SJSA1 (cell line): ENCODE data around the gene HSF5. TPM values are rescaled to one million over a fixed set of nuclear protein-coding genes. Genes with fewer than 3 reads are reported as not detected.
A peak's percentile ranks its signal among the peaks of the same experiment; 100 is the strongest.

Source experiments
- DNase-seq, 2 experiments: peaks; one replicate each; pipeline ENCODE4 v3.0.0-alpha.2; 2015 to 2020; ENCODE audit warnings: low spot score in 2 of 2, low read depth in 1 of 2
- H3K27ac ChIP-seq: fragments of 250-450 bp; sonication (Bioruptor Pico); 2 replicates; pipeline ENCODE4 v1.5.1; 2020; ENCODE audit warnings: mild to moderate bottlenecking, moderate library complexity
- H3K27me3 ChIP-seq: fragments of 250-450 bp; sonication (Bioruptor Pico); replicated peaks from 2 replicates; pipeline ENCODE4 v1.5.1; 2020; ENCODE audit warnings: mild to moderate bottlenecking, moderate library complexity
- H3K36me3 ChIP-seq: fragments of 250-450 bp; sonication (Bioruptor Pico); 2 replicates; pipeline ENCODE4 v1.5.1; 2020; ENCODE audit warnings: mild to moderate bottlenecking
- H3K4me1 ChIP-seq: fragments of 250-450 bp; sonication (Bioruptor Pico); replicated peaks from 2 replicates; pipeline ENCODE4 v1.6.1; 2021; ENCODE audit warnings: mild to moderate bottlenecking
- H3K4me3 ChIP-seq: fragments of 250-450 bp; sonication (Bioruptor Pico); 2 replicates; pipeline ENCODE4 v1.5.1; 2020; ENCODE audit warnings: mild to moderate bottlenecking
- H3K9me3 ChIP-seq: fragments of 250-450 bp; sonication (Bioruptor Pico); replicated peaks from 2 replicates; pipeline ENCODE4 v1.5.1; 2020; ENCODE audit warnings: mild to moderate bottlenecking
- total RNA-seq: library from RNA; depleted of rRNA; stranded (reverse); fragments of >200 nt; shearing (Covaris generic); gene quantifications from 2 replicates; pipeline ENCODE4 v1.2.3, GENCODE V29; 2014; rRNA removed

HSF5 gene, protein sequence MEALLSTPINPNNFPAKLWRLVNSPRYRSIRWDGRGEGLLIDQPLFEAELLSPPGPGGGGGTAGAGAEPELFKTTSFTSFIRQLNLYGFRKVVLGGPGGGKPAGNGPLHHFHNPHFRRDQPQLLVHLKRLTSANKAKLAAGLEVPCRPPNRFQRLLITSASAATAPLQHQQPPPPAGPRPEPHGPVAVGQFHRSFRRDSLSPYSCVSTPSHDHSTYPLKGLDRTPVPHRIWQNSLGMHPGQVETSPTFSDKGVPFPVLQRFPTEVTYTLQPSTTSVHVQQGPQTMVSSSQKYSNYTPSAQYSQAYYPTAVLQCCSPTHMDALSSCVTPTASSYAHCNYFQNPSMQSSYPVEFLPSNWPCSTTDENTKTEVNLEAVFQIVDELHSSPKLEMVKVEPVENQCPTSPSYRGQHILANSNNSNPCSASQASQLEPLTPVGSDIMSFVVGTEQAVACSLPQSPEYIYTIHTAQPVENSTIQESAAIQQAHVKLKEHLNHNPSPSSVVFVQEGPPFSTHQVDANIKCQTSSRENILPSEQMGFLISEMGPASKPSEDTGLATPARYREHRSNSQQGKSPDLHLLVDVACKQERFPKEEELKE
- total RNA-seq: not detected in 2 replicates

GRCh38 chr17:58487589-58488427 is at the start of gene HSF5:
HSF5 (minus strand) TSS chr17:58488408; CDS start chr17:58488274, 134 bp downstream.
- no peak for DNase-seq
- Histone ChIP-seq H3K27ac (no peak within 1 kb of the TSS), H3K9me3 (no peaks in the 10 kb centered on the region), H3K4me1 (no peaks in the 10 kb centered on the region), H3K4me3 (no peak within 1 kb of the TSS), H3K36me3 (peaks cover 40% of the 10 kb centered on the region), H3K27me3 (no peaks in the 10 kb centered on the region)

DNA sequence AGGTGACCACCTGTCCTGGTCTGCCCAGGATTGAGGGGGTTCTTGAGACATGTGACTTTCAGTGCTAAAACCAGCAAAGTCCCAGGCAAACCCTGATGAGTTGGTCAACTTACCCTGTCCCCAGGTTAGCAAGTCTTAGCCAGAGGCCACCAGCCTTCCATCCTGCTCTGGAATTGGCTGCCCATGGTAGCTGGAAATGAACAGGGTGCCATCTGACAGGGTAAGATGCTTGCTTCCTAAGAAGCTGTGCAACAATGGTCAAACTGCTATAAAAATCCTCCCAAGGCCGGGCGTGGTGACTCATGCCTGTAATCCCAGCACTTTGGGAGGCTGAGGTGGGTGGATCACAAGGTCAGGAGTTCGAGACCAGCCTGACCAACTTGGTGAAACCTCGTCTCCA is 49.1 kb upstream of the HSF5 start:
- Histone ChIP-seq H3K9me3 (no peaks in the 10 kb centered on the region), H3K27me3 (no peaks in the 10 kb centered on the region), H3K27ac (no peak overlapping the region), H3K4me1 (peaks cover 20% of the 10 kb centered on the region), H3K4me3 (no peak overlapping the region), H3K36me3 (no peaks in the 10 kb centered on the region)
- DNase-seq: no peak

DNA sequence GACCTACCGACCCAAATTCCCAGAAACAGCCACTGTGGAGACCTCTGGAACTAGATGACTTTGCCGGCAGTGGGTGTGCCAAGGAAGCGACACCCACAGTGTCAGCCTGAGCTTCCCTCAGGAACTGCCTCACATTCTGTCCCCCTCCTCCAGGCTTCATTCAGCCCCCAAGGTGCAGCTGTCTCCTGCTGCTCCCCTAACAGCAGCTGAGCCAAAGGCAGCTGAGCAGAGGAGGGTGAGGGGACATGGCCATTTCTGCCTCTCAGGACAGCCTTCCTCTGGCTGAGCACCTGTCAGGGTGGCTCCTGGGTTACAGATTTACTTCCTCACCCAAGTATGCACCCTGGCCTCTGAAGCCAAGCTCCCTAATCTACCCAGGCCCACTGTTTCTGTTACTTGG is 48.3 kb upstream of the HSF5 start:
- peaks cover 28% of the 10 kb centered on the region for H3K4me1 ChIP-seq
- no peaks in the 10 kb centered on the region for H3K9me3 ChIP-seq
- no peak overlapping the region for H3K4me3 ChIP-seq
- no peak overlapping the region for H3K27ac ChIP-seq
- no peaks in the 10 kb centered on the region for H3K36me3 ChIP-seq
- DNase-seq: no peak
- no peaks in the 10 kb centered on the region for H3K27me3 ChIP-seq

GRCh38 chr17:58535431-58535830 is 47.2 kb upstream of the HSF5 start:
- DNase-seq: peak in 1 of 2 experiments; percentile 70
- H3K27me3 ChIP-seq: no peaks in the 10 kb centered on the region
- no peak overlapping the region for H3K4me3 ChIP-seq
- H3K36me3 ChIP-seq: no peaks in the 10 kb centered on the region
- 0 out of 2 replicates have a peak overlapping the region, but pooled peaks have one; percentile 4 for H3K27ac ChIP-seq
- H3K4me1 ChIP-seq: peaks cover 30% of the 10 kb centered on the region
- no peaks in the 10 kb centered on the region for H3K9me3 ChIP-seq

- Histone ChIP-seq H3K9me3 (no peaks in the 10 kb centered on the region), H3K4me1 (peaks cover 30% of the 10 kb centered on the region), H3K36me3 (no peaks in the 10 kb centered on the region), H3K4me3 (no peak overlapping the region), H3K27ac (0 out of 2 replicates have a peak overlapping the region, but pooled peaks have one; percentile 4), H3K27me3 (no peaks in the 10 kb centered on the region)
- DNase-seq: peak in 1 of 2 experiments; percentile 46
Observed at GRCh38 chr17:58534901-58535421, 46.8 kb upstream of the HSF5 start.

- H3K36me3 ChIP-seq: no peaks in the 10 kb centered on the region
- peaks cover 30% of the 10 kb centered on the region for H3K4me1 ChIP-seq
- no peak overlapping the region for H3K4me3 ChIP-seq
- H3K27me3 ChIP-seq: no peaks in the 10 kb centered on the region
- no peaks in the 10 kb centered on the region for H3K9me3 ChIP-seq
- DNase-seq: no peak
- no peak overlapping the region for H3K27ac ChIP-seq
Observed at GRCh38 chr17:58534331-58534730, 46.1 kb upstream of the HSF5 start.

- peaks cover 30% of the 10 kb centered on the region for H3K4me1 ChIP-seq
- H3K27ac ChIP-seq: no peak overlapping the region
- no peaks in the 10 kb centered on the region for H3K9me3 ChIP-seq
- DNase-seq: no peak
- no peaks in the 10 kb centered on the region for H3K36me3 ChIP-seq
- H3K27me3 ChIP-seq: no peaks in the 10 kb centered on the region
- no peak overlapping the region for H3K4me3 ChIP-seq
Observed at GRCh38 chr17:58533616-58534188, 45.5 kb upstream of the HSF5 start.

DNA sequence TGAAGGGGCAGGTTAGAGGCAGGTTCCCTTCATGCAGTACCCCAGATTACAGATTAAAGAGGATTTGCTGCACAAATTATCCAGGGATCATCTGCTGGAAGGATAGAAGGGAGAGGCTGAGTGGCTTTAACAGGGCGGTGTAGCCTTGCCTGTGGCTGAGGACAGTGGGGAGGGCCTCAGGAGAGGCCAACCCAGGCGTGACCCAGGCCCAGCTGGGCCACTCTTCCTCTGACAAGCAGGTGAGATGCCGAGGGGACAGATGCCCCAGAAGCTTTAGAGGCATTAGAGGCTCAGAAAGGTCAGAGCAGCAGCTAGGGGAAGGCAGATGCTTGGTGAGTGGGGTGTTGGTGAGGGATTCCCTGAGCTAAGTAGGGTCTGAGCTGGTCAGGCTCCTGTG is 44.3 kb upstream of the HSF5 start:
- H3K27ac ChIP-seq: no peak overlapping the region
- no peaks in the 10 kb centered on the region for H3K27me3 ChIP-seq
- no peaks in the 10 kb centered on the region for H3K36me3 ChIP-seq
- peaks cover 38% of the 10 kb centered on the region for H3K4me1 ChIP-seq
- no peaks in the 10 kb centered on the region for H3K9me3 ChIP-seq
- H3K4me3 ChIP-seq: no peak overlapping the region
- no peak for DNase-seq

DNA sequence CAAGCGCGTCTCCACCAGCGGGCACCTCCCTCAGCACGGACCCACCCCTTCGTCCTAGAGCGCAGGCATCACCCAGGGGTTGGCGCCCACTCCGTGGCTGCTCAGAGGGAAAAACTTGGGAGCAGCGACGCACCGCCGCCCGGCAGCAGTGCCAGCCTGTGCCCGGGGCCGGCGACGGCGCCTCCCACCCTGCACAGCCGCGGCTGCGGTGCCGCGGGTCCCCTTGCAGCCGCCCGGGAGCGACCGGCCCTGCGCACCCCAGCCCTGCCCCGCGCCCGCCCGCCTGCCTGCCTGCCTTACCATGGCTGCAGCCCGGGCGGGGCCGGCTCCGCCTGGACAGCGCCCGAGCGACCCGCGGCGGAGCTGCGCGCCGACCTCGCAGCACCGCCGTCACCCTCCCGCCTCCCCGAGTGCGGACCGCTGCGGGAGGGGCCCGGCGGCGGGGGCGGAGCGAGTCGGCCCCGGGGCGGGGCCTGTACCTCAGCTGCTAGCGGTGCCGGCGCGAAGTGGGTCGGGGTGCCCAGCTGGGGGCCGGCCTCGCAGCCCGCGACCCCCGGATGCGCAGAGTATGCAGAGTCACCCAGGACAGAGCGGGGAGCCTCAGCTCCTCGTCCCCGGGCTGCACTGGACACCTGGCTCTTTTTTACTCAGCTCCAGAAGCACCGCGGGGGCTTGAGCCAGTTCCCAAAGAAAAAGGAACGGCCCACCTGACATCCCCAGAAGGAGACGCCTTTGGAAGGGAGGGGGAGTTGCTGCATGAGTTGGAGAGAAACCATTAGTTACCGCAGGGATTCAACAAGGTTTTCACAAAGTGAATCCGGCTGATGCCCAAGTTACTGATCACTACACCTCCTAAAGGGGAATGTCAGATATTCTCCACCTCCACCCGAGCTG is 43.7 kb upstream of the HSF5 start:
- H3K27me3 ChIP-seq: no peaks in the 10 kb centered on the region
- no peak overlapping the region for H3K27ac ChIP-seq
- peaks cover 44% of the 10 kb centered on the region for H3K4me1 ChIP-seq
- no peak for DNase-seq
- no peaks in the 10 kb centered on the region for H3K9me3 ChIP-seq
- peak overlapping the region; percentile 41 for H3K4me3 ChIP-seq
- H3K36me3 ChIP-seq: no peaks in the 10 kb centered on the region

DNA sequence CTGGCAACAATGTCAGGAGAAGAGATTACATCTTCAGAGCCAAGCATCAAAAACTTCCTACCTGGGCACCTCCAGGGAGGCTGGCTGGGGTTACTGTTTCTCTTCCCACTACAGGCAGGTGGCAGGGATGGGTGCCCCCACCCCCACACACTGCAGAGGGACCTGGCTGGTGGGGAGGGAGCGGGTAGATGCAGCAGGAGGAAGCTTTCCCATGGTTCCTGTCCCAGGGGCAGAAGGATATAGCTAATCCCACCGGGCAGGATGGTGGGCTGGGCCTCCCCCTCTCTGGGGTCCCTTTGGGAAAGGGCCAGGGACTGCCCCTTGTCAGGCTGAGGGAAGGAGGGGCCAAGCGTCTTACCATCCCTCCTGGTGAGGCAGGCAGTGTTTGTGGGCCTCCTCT is 42.9 kb upstream of the HSF5 start:
- DNase-seq: no peak
- H3K36me3 ChIP-seq: no peaks in the 10 kb centered on the region
- peaks cover 45% of the 10 kb centered on the region for H3K4me1 ChIP-seq
- no peak overlapping the region for H3K27ac ChIP-seq
- H3K9me3 ChIP-seq: no peaks in the 10 kb centered on the region
- no peak overlapping the region for H3K4me3 ChIP-seq
- H3K27me3 ChIP-seq: no peaks in the 10 kb centered on the region

DNA sequence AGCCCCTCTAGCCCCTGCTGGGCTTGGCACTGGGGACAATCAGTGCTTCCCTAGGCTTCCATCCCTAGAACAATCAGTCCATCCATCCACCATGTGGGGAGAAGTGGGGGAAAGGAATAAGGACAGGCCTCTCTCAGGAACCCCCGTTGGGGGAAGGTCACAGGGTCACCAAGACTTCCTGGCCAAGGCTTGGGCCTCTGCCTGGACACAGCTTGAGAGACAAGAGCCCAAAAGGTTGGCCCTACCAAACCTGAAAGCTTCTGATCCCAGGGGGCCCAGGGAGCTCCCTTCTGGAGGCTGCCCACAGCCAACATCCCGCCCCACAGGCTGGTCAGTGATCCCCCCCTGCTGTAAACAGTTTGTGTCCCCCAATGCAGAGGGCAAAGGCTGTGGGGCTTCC is 42.4 kb upstream of the HSF5 start:
- Histone ChIP-seq H3K4me3 (no peak overlapping the region), H3K4me1 (peaks cover 41% of the 10 kb centered on the region), H3K27ac (no peak overlapping the region), H3K36me3 (no peaks in the 10 kb centered on the region), H3K9me3 (no peaks in the 10 kb centered on the region), H3K27me3 (no peaks in the 10 kb centered on the region)
- no peak for DNase-seq

- no peak overlapping the region for H3K27ac ChIP-seq
- H3K4me3 ChIP-seq: no peak overlapping the region
- peaks cover 40% of the 10 kb centered on the region for H3K4me1 ChIP-seq
- H3K27me3 ChIP-seq: no peaks in the 10 kb centered on the region
- no peaks in the 10 kb centered on the region; the same call in 1 of the 2 replicates for H3K9me3 ChIP-seq
- H3K36me3 ChIP-seq: no peaks in the 10 kb centered on the region
- no peak for DNase-seq
Observed at GRCh38 chr17:58529275-58529674, 41.1 kb upstream of the HSF5 start.
